AG10803 (cell line): Measurements from ENCODE around the gene IL6R.
"Not testable (repeated sequence)": the region's sequence is repeated elsewhere in the genome, so short reads cannot be mapped to it uniquely, and the experiment has no call there.

Experiments used
- DNase-seq: peaks from one replicate; pipeline ENCODE4 v3.0.0; 2010; ENCODE audit warnings: low read depth
- H3K4me3 ChIP-seq: 2 replicates; pipeline ENCODE4 v1.5.1; 2011; ENCODE audit warnings: mild to moderate bottlenecking, low read length, control low read depth
- CTCF ChIP-seq: conservative IDR thresholded peaks from 2 replicates; pipeline ENCODE4 v1.5.1; 2011; ENCODE audit warnings: mild to moderate bottlenecking, low read length, control low read depth, inconsistent platforms

IL6R gene

GRCh38 chr1:154485910-154486496 is 80.9 kb downstream of the IL6R start:
- DNase-seq, result no peak
- no peak overlapping the region for H3K4me3 ChIP-seq
- no peak for TF ChIP-seq CTCF

DNA sequence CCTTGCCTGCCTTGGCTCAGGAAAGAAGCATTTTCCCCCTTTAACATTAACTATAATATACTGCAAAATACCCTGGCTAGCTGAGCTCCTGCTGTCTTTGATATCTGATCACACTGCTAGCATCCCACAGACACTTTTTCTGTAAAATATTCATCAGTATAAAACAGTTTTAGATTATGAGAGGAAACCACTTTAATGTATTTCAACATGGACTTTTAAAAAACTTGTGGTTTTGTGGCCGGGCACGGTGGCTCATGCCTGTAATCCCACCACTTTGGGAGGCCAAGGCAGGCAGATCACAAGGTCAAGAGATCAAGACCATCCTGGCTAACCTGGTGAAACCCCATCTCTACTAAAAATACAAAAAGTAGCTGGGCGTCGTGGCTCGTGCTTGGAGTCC is 81.6 kb downstream of the IL6R start:
- not testable (repeated sequence) for H3K4me3 ChIP-seq, DNase-seq

- H3K4me3 ChIP-seq, result no peak overlapping the region
- DNase-seq, result no peak
- no peak for TF ChIP-seq CTCF
Measured at GRCh38 chr1:154488922-154489321, 83.8 kb downstream of the IL6R start.

DNA sequence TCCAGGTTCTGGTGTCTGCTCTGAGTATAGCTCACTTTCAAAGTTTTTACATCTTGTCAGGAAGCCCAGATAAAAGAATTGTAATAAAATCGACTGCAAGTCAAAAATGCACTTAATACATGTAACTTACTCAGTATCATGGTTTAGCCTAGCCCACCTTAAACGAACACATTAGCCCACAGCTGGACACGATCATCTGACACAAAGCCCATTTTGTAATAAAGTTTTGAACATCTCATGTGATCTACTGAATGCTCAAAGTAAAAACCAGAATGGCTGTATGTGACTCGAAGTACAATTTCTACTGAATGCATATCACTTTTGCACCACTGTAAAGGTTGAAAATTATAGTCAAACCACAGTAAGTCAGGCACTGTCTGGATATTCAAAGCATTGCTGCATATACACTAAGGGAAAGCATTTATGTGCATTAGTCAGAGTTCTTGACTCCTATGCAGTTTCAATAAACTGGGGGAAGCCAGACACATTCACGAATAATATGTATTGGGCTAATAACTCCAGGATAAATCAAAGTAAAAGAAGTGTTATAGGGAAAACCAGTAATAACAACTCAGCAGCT is 84.6 kb downstream of the IL6R start:
- no peak overlapping the region for H3K4me3 ChIP-seq
- TF ChIP-seq CTCF, result no peak
- no peak for DNase-seq

GRCh38 chr1:154490317-154490716 is 85.2 kb downstream of the IL6R start:
- H3K4me3 ChIP-seq, result no peak overlapping the region
- no peak for TF ChIP-seq CTCF
- DNase-seq, result no peak

DNA sequence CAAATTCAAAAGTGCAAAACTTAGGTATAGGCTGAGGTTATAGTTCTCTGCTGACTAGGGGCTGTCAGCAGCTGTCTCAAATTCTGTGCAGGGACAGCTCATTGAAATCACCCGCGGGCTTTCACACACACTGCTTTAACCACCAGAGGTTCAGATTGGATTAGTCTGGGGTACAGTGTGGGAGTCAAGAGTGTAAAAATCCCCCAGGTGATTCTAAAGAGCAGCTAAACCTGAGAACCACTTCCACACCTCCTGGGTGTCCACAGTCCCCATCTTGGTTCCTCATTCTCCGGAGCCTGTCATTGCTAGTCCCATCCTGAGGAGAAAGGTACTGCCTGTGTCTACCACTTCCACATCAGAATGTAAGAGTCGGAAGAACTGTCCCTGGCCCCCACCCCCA is 87.0 kb downstream of the IL6R start:
- no peak for DNase-seq
- no peak for TF ChIP-seq CTCF
- no peak overlapping the region for H3K4me3 ChIP-seq

DNA sequence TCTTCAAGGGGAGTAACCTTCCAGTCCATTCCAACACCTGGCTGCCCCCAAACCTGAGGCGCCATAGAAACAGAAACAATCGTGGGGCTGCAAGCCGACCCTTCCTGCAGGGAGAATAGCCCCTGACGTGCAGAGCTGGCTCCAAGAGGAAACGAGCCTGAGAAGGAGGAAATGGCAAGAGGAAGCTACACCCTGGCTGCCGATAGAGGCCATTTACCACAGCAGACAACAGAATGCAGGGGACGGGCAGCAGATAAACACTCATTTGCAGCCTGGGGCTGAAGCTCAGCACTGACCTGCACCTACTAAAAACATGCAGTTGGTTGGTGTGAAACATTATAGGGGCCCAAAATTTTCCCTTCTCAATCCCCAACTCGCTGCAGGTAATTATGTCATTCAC is 88.1 kb downstream of the IL6R start:
- DNase-seq, result no peak
- no peak for TF ChIP-seq CTCF
- no peak overlapping the region for H3K4me3 ChIP-seq
